ENCODE data around the gene CXorf66. TPM values are rescaled to one million over a fixed set of nuclear protein-coding genes. Genes with fewer than 3 reads are reported as not detected.

CXorf66 gene
- total and polyA plus RNA-seq, 9 of the 15 experiments (the other 6 are each of a cell fraction or from before 2014, with no cell fraction given), result not detected

DNA sequence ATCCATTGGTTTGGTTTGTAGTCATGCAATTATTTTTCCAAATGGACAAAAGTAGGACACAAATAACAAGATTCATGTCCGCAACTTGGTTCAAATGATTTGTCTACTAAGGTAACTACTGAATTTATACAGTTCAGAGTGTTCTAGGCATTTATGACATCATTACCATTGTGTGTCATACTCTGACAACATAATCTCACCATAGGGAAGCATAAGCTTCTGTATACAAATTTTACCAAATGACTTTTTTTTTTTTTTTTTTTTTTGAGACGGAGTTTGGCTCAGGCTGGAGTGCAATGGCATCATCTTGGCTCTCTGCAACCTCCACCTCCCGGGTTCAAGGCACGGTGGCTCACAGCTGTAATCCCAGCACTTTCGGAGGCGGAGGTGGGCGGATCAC, at the start of gene CXorf66 (continued):
- TF ChIP-seq, protein P1, sequence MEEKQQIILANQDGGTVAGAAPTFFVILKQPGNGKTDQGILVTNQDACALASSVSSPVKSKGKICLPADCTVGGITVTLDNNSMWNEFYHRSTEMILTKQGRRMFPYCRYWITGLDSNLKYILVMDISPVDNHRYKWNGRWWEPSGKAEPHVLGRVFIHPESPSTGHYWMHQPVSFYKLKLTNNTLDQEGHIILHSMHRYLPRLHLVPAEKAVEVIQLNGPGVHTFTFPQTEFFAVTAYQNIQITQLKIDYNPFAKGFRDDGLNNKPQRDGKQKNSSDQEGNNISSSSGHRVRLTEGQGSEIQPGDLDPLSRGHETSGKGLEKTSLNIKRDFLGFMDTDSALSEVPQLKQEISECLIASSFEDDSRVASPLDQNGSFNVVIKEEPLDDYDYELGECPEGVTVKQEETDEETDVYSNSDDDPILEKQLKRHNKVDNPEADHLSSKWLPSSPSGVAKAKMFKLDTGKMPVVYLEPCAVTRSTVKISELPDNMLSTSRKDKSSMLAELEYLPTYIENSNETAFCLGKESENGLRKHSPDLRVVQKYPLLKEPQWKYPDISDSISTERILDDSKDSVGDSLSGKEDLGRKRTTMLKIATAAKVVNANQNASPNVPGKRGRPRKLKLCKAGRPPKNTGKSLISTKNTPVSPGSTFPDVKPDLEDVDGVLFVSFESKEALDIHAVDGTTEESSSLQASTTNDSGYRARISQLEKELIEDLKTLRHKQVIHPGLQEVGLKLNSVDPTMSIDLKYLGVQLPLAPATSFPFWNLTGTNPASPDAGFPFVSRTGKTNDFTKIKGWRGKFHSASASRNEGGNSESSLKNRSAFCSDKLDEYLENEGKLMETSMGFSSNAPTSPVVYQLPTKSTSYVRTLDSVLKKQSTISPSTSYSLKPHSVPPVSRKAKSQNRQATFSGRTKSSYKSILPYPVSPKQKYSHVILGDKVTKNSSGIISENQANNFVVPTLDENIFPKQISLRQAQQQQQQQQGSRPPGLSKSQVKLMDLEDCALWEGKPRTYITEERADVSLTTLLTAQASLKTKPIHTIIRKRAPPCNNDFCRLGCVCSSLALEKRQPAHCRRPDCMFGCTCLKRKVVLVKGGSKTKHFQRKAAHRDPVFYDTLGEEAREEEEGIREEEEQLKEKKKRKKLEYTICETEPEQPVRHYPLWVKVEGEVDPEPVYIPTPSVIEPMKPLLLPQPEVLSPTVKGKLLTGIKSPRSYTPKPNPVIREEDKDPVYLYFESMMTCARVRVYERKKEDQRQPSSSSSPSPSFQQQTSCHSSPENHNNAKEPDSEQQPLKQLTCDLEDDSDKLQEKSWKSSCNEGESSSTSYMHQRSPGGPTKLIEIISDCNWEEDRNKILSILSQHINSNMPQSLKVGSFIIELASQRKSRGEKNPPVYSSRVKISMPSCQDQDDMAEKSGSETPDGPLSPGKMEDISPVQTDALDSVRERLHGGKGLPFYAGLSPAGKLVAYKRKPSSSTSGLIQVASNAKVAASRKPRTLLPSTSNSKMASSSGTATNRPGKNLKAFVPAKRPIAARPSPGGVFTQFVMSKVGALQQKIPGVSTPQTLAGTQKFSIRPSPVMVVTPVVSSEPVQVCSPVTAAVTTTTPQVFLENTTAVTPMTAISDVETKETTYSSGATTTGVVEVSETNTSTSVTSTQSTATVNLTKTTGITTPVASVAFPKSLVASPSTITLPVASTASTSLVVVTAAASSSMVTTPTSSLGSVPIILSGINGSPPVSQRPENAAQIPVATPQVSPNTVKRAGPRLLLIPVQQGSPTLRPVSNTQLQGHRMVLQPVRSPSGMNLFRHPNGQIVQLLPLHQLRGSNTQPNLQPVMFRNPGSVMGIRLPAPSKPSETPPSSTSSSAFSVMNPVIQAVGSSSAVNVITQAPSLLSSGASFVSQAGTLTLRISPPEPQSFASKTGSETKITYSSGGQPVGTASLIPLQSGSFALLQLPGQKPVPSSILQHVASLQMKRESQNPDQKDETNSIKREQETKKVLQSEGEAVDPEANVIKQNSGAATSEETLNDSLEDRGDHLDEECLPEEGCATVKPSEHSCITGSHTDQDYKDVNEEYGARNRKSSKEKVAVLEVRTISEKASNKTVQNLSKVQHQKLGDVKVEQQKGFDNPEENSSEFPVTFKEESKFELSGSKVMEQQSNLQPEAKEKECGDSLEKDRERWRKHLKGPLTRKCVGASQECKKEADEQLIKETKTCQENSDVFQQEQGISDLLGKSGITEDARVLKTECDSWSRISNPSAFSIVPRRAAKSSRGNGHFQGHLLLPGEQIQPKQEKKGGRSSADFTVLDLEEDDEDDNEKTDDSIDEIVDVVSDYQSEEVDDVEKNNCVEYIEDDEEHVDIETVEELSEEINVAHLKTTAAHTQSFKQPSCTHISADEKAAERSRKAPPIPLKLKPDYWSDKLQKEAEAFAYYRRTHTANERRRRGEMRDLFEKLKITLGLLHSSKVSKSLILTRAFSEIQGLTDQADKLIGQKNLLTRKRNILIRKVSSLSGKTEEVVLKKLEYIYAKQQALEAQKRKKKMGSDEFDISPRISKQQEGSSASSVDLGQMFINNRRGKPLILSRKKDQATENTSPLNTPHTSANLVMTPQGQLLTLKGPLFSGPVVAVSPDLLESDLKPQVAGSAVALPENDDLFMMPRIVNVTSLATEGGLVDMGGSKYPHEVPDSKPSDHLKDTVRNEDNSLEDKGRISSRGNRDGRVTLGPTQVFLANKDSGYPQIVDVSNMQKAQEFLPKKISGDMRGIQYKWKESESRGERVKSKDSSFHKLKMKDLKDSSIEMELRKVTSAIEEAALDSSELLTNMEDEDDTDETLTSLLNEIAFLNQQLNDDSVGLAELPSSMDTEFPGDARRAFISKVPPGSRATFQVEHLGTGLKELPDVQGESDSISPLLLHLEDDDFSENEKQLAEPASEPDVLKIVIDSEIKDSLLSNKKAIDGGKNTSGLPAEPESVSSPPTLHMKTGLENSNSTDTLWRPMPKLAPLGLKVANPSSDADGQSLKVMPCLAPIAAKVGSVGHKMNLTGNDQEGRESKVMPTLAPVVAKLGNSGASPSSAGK (IDR thresholded peaks at IDR 0.05), result no peak
- no peak for TF ChIP-seq ZNF586 (CRISPR knock-in tag; conservative IDR thresholded peaks at IDR 0.05)
- TF ChIP-seq CBFA2T2 (conservative IDR thresholded peaks at IDR 0.05), result no peak
- TF ChIP-seq ZNF253 (CRISPR knock-in tag; conservative IDR thresholded peaks at IDR 0.05), result no peak
- TF ChIP-seq ZNF77 (CRISPR knock-in tag; IDR thresholded peaks at IDR 0.05), result no peak
- TF ChIP-seq L3MBTL2 (IDR thresholded peaks at IDR 0.05), result no peak
- no peak for TF ChIP-seq E2F3 (CRISPR knock-in tag; IDR thresholded peaks at IDR 0.05)

Measured in K562 (cell line).